ENCODE measurements around the gene ARHGAP29.
"Not testable (repeated sequence)": the region's sequence is repeated elsewhere in the genome, so short reads cannot be mapped to it uniquely, and the experiment has no call there.

- not testable (repeated sequence) for TF ChIP-seq CTCF, POLR2A (IDR thresholded peaks at IDR 0.05)
Measured at GRCh38 chr1:94164121-94164520, 73.3 kb downstream of the ARHGAP29 start.
